ENCODE measurements around the gene TEX28. TPM values are rescaled to one million over a fixed set of nuclear protein-coding genes. Genes with fewer than 3 reads are reported as not detected.

Gene TEX28
- total and polyA plus RNA-seq, 2 donors (not counting 1 experiment from before 2014, with no cell fraction given) = not detected

DNA sequence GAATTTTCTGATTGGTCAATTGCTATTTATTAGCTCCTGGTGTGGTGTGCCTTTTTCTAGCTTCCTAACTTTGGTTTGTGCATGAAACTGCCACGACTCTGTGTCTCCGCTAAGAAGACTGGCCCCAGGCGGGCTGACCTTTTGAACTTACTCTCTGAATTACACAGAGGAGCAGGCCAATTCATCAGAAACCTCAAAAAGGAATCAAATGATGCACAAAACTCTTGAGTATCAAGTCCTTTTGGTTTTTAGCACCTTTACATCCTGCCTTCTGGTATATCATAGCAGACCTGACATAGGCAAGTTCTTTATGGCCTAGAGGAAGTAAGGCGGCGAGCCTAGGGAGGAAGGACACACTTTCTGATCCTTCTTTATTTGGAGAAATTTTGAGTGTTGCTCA lies 18.2 kb upstream of the TEX28 start:
- Histone ChIP-seq H3K27ac (ENCODE audit: insufficient read depth, low read length) (no peak overlapping the region), H3K79me2 (ENCODE audit: control insufficient read depth, insufficient read depth, low read length) (no peaks in the 10 kb centered on the region), H3K9me3 (ENCODE audit: control insufficient read depth, insufficient read depth, low read depth, low read length) (no peaks in the 10 kb centered on the region), H4K20me1 (ENCODE audit: control insufficient read depth, extremely low read depth, insufficient read depth, low read length) (no peaks in the 10 kb centered on the region), H3K36me3 (ENCODE audit: control insufficient read depth, insufficient read depth, low read length) (no peaks in the 10 kb centered on the region), H3K4me2 (ENCODE audit: extremely low read depth, insufficient read depth, low read length) (no peak overlapping the region), H3K27me3 (ENCODE audit: control insufficient read depth, insufficient read depth, low read length) (no peaks in the 10 kb centered on the region), H3K4me1 (ENCODE audit: control insufficient read depth, extremely low read depth, insufficient read depth, low read length) (no peaks in the 10 kb centered on the region), H3K4me3 (replicated peaks in 1 of 4; ENCODE audit: control extremely low read depth in 1 of 4, insufficient read depth in 1 of 4, low read depth in 3 of 4, low read length in 4 of 4) (no peak overlapping the region), H2AFZ (ENCODE audit: low read length) (no peak overlapping the region), H3K9ac (ENCODE audit: insufficient read depth, low read length) (no peak overlapping the region)
- DNase-seq (ENCODE audit: low read depth in 2 of 2) = no peak
- TF ChIP-seq, protein P1, sequence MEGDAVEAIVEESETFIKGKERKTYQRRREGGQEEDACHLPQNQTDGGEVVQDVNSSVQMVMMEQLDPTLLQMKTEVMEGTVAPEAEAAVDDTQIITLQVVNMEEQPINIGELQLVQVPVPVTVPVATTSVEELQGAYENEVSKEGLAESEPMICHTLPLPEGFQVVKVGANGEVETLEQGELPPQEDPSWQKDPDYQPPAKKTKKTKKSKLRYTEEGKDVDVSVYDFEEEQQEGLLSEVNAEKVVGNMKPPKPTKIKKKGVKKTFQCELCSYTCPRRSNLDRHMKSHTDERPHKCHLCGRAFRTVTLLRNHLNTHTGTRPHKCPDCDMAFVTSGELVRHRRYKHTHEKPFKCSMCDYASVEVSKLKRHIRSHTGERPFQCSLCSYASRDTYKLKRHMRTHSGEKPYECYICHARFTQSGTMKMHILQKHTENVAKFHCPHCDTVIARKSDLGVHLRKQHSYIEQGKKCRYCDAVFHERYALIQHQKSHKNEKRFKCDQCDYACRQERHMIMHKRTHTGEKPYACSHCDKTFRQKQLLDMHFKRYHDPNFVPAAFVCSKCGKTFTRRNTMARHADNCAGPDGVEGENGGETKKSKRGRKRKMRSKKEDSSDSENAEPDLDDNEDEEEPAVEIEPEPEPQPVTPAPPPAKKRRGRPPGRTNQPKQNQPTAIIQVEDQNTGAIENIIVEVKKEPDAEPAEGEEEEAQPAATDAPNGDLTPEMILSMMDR (conservative IDR thresholded peaks at IDR 0.05 in 1 of 2, IDR thresholded peaks at IDR 0.05 in 1 of 2; ENCODE audit: low read depth in 1 of 2, low read length in 2 of 2) = no peak
- TF ChIP-seq EZH2 (IDR thresholded peaks at IDR 0.05; ENCODE audit: low read length, missing control alignments) = no peak

DNA sequence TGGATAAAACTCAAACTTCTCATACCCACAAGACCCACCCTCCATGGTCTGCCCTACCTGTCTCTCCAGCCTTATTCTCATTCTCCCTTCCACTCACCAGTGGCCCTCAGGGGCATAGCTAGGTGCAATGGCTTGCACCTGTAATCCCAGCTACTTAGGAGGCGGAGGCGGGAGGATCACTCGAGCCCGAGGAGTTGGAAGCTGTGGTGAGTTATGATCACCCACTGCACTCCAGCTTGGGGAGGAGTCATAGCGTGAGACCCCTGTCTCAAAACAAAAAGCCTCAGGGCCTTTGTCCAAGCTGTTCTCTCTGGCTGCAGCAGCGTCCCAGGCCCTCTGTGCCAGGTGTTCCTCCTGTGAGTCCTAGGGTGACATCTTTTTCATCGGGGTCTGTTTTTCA lies 17.2 kb upstream of the TEX28 start:
- H3K79me2 ChIP-seq (ENCODE audit: control insufficient read depth, insufficient read depth, low read length) = no peaks in the 10 kb centered on the region
- no peaks in the 10 kb centered on the region for H3K27me3 ChIP-seq (ENCODE audit: control insufficient read depth, insufficient read depth, low read length)
- no peaks in the 10 kb centered on the region for H4K20me1 ChIP-seq (ENCODE audit: control insufficient read depth, extremely low read depth, insufficient read depth, low read length)
- H3K4me2 ChIP-seq (ENCODE audit: extremely low read depth, insufficient read depth, low read length) = no peak overlapping the region
- H3K9ac ChIP-seq (ENCODE audit: insufficient read depth, low read length) = no peak overlapping the region
- H3K27ac ChIP-seq (ENCODE audit: insufficient read depth, low read length) = no peak overlapping the region
- no peak overlapping the region for H3K4me3 ChIP-seq (replicated peaks in 1 of 4; ENCODE audit: control extremely low read depth in 1 of 4, insufficient read depth in 1 of 4, low read depth in 3 of 4, low read length in 4 of 4)
- H2AFZ ChIP-seq (ENCODE audit: low read length) = no peak overlapping the region
- H3K4me1 ChIP-seq (ENCODE audit: control insufficient read depth, extremely low read depth, insufficient read depth, low read length) = no peaks in the 10 kb centered on the region
- no peak for TF ChIP-seq EZH2 (IDR thresholded peaks at IDR 0.05; ENCODE audit: low read length, missing control alignments)
- TF ChIP-seq, protein P1 (conservative IDR thresholded peaks at IDR 0.05 in 1 of 2, IDR thresholded peaks at IDR 0.05 in 1 of 2; ENCODE audit: low read depth in 1 of 2, low read length in 2 of 2) = no peak
- no peaks in the 10 kb centered on the region for H3K9me3 ChIP-seq (ENCODE audit: control insufficient read depth, insufficient read depth, low read depth, low read length)
- H3K36me3 ChIP-seq (ENCODE audit: control insufficient read depth, insufficient read depth, low read length) = no peaks in the 10 kb centered on the region
- DNase-seq (ENCODE audit: low read depth in 2 of 2) = no peak

DNA sequence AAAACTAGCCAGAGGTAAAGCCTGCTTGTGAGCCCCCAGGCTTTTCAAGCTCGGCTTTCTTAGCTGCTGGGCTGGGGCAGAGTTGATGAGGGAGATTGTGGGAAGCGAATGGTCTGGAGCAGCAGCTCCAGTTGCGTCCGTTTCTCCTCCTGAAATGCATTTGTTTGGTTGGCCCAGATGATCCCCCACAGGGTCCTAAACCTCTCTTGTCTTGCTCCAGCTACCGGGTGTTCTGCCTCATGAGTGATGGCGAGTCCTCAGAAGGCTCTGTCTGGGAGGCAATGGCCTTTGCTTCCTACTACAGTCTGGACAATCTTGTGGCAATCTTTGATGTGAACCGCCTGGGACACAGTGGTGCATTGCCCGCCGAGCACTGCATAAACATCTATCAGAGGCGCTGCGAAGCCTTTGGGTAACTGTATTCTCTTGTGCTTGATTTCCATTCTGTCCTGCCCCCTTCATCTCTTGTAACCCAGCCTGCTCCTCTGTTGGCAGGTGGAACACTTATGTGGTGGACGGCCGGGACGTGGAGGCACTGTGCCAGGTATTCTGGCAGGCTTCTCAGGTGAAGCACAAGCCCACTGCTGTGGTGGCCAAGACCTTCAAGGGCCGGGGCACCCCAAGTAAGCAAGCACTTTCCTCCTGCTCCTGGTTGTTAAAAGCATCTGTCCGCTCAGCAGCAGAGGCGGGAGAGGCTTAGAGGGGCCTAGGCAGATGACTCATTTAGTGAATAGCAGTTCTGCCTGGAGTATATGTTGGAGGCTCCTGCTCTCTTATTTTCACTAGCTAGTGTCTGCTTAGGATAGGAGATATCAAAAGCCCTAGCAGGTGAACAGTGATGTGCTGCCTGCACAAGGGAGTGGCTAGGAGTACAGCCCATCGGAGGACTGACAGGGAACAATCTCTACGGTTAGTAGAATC lies 16.0 kb upstream of the TEX28 start:
- peak in 1 of 2 donors; percentile 10 for DNase-seq (ENCODE audit: low read depth in 2 of 2)
- no peaks in the 10 kb centered on the region for H4K20me1 ChIP-seq (ENCODE audit: control insufficient read depth, extremely low read depth, insufficient read depth, low read length)
- TF ChIP-seq, protein P1 (conservative IDR thresholded peaks at IDR 0.05 in 1 of 2, IDR thresholded peaks at IDR 0.05 in 1 of 2; ENCODE audit: low read depth in 1 of 2, low read length in 2 of 2) = no peak
- TF ChIP-seq EZH2 (IDR thresholded peaks at IDR 0.05; ENCODE audit: low read length, missing control alignments) = no peak
- H3K9me3 ChIP-seq (ENCODE audit: control insufficient read depth, insufficient read depth, low read depth, low read length) = no peaks in the 10 kb centered on the region
- no peak overlapping the region for H3K4me2 ChIP-seq (ENCODE audit: extremely low read depth, insufficient read depth, low read length)
- no peak overlapping the region for H2AFZ ChIP-seq (ENCODE audit: low read length)
- no peak overlapping the region for H3K9ac ChIP-seq (ENCODE audit: insufficient read depth, low read length)
- no peaks in the 10 kb centered on the region for H3K79me2 ChIP-seq (ENCODE audit: control insufficient read depth, insufficient read depth, low read length)
- H3K27me3 ChIP-seq (ENCODE audit: control insufficient read depth, insufficient read depth, low read length) = no peaks in the 10 kb centered on the region
- H3K4me3 ChIP-seq (replicated peaks in 1 of 4; ENCODE audit: control extremely low read depth in 1 of 4, insufficient read depth in 1 of 4, low read depth in 3 of 4, low read length in 4 of 4) = no peak overlapping the region
- H3K4me1 ChIP-seq (ENCODE audit: control insufficient read depth, extremely low read depth, insufficient read depth, low read length) = no peaks in the 10 kb centered on the region
- no peak overlapping the region for H3K27ac ChIP-seq (ENCODE audit: insufficient read depth, low read length)
- no peaks in the 10 kb centered on the region for H3K36me3 ChIP-seq (ENCODE audit: control insufficient read depth, insufficient read depth, low read length)
